HT1080 (cell line): ENCODE data around the gene SIRT7. TPM values are rescaled to one million over a fixed set of nuclear protein-coding genes. Genes with fewer than 3 reads are reported as not detected.
"Not testable (repeated sequence)": the region's sequence is repeated elsewhere in the genome, so short reads cannot be mapped to it uniquely, and the experiment has no call there.

Experiments used
- DNase-seq: peaks from one replicate; pipeline ENCODE4 v3.0.0-alpha.2; 2015; ENCODE audit warnings: low read depth
- total RNA-seq: library from RNA; depleted of rRNA; stranded (reverse); fragments of >200 nt; shearing (Covaris generic); gene quantifications from 2 replicates; pipeline ENCODE4 v1.2.3, GENCODE V29; 2014

SIRT7 gene
- total RNA-seq, 1 experiment from 2014 or later: 19.4 TPM

DNA sequence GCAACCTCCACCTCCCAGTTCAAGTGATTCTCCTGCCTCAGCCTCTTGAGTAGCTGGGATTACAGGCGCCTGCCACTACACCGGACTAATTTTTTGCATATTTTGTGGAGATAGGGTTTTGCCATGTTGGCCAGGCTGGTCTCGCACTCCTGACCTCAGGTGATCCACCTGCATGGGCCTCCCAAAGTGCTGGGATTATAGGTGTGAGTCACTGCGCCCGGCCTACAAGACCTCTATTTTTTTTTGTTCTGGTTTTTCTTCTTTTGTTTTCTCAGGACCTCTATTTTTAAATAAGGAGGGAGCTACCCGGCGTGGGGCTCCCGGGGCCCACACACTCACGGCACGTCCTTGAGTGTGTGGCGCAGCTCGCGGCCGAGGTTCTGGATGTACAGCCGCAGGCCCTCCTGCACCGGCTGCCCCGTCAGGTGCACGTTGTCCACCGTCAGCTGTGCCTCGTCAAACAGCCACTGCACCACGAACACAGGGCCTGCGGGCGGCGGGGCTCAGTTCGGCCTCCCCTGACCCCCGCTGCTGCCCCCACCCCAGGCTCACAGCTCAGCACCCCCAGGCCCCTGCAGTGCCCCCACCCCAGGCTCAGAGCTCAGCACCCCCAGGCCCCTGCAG, 37.2 kb upstream of the SIRT7 start:
- no peak for DNase-seq

DNA sequence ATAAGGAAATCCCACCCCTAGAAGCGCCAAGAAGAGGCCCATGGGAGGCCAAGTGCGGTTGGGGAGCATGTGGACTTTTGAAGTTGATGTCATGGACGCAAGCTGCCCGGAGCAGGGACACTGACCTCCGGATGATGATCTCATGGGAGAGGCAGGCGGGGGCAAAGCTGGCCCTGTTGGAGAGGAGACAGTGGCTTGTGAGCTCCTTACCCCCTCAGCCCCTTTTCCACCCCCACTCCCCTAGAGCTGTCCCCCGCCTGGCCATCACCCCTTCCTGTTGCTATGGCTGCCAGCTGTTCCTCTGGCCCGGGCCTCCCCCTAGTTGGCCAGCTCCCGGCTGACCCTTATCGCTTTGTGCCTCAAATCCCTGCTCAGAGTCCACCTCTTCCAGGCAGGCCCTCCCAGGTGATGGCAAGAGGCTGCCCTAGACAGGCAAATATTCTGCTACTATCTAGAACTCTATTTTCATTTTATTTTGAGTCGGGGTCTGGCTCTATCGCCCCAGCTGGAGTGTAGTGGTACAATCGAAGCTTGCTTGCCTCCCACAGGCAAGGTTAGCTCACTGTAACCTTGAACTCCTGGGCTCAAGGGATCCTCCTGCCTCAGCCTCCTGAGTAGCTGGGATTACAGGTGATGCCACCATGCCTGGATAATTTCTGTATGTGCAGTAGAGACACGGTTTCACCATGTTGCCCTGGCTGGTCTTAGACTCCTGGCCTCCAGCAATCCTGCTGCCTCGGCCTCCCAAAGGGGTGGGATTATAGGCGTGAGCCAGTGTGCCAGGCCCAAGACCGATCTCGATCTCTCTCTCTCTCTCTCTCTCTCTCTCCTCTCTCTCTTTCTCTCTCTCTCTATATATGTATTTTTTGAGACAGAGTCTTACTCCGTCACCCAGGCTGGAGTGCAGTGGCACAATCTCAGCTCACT, 36.4 kb upstream of the SIRT7 start:
- no peak for DNase-seq

DNA sequence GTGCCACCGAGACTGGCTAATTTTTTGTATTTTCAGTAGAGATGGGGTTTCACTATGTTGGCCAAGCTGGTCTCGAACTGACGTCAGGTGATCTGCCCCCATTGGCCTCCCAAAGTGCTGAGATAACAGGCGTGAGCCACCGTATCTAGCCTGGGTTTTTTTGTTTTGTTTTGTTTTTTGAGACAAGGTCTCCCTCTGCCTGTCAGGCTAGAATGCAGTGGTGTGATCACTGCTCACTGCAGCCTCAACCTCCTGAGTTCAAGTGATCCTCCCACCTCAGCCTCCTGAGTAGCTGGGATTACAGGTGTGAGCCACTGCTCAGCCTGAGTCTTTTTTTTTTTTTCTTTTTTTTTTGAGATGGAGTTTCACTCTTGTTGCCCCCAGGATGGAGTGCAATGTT, 35.5 kb upstream of the SIRT7 start:
- not testable (repeated sequence) for DNase-seq

DNA sequence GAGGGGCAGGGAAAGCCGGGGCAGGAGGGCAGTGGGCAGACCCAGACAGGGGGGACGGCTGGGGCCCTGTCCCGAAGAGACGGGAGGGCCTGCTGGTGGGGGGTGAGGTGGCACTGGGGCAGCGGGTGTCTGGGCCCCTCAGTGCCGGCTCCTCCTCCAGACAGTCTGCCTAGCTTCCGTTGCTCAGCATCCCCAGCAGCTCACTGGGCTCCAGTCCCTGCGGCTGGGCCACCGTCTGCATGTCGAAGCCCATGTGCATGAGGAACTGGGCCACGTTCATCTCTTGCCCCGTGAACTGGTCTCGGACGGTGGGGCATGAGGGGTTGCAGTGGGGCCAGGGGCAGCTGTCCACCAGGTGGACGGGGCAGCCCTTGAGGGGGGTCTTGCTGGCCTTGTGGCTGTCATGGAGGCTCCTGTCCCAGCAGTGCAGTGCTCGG, 34.8 kb upstream of the SIRT7 start:
- no peak for DNase-seq

DNA sequence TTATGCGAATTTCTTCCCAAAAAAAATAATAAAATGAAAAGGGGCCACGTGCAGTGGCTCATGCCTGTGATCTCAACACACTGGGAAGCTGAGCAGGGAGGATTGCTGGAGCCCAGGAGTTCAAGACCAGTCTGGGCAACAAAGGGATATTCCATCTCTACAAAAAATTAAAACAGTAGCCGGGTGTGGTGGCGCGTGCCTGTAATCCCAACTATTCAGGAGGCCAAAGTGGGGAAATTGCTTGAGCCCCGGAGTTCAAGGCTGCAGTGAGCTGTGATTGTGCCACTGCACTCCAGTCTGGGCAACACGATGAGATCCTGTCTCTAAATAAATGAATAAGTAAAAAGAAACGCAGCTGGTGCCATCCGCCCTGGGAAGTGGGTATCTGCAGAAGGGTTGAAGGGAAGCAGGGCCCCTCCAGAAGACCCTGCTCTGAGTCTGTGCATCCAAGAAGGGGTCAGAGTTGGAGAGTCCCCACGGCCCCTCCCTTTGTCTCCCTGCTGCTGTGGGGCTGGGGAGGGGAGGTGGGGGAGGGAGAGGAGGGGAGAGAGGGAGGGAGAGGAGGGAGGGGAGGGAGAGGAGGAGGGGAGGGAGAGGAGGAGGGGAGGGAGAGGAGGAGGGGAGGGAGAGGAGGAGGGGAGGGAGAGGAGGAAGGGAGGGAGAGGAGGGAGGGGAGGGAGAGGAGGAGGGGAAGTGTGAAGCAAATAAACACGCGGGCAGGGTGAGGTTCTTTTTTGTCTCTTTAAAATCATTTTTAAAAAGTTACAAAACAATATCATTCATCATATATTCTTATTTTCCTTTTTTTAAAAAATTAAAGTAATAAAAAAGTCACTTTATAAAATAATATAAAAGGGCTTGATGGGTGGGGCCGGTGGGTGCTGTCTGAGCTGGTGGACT, 34.1 kb upstream of the SIRT7 start:
- no peak for DNase-seq

DNA sequence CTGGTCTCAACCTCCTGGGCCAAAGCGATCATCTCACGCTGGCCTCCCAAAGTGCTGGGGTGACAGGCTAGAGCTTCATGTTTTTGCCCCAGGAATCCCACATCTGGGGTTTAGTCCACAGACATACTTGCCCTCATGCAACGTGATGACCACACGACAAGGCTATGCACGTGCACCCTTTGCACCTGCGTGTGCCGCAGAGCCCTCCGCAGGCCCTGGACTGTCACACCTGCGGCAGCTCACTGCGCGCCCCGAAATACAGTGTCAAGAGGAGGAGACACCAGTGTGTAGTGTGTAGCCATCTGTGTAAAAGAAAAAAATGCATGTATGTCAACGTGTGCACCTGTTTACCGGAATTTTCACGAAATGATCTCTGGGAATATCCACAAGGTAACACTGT, 32.5 kb upstream of the SIRT7 start:
- DNase-seq: no peak

DNA sequence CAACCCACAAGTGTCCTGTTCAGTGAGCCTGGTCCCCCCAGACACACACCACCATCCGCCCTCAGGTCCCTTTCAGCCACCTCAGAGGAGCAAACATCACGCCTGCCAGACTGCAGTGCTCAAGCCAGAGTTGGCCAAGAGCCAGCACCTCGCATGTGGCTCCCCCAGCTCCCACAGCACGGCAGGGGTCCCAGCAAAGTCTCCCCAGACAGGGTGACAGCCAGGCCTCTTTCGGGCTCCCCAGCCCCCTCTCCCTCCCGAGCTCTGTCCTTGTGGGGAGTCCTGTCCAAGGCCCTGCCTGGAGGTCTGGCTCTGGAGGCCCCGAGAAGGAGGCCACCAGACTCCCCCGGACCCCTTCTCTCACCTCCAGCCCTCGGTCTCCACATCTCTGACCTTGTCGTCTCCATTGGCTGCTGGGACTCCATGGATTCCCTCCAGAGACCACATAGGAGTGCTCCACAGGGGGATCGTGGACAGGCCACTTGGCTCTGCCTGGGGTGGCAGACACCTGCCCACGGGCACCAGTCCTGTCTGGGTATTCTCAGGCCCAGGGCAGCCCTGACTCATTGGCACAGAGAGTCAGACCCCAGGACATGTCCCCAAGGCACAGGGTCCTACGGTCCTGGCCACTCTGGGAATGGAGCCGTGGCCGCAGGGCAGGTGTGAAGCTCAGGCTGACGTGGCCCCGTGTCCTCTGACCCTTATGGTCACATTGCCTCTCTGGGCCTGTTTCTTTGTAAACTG, 30.8 kb upstream of the SIRT7 start:
- DNase-seq: no peak

DNA sequence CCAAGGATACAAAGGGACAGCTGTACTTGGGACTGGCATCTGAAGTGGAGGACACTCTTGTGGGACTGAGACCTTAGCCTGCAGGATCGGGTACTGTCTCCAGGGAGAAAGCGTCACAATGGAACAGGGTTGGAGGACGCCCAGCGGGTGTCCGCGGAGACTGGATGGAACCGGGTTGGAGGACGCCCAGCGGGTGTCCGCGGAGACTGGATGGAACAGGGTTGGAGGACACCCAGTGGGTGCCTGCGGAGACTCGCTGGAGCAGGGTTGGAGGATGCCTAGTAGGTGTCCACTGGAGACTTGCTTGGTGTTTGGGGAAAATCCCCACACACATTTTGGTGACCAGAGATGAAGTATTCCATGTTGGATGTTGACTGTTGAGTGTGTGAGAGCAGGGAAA, 29.2 kb upstream of the SIRT7 start, which contains the start of gene MYADML2:
Gene MYADML2, minus strand, starts transcription at position 45 of the 400 bp plus-strand sequence. CDS start 5,492 bp downstream, outside the sequence.
- no peak for DNase-seq

DNA sequence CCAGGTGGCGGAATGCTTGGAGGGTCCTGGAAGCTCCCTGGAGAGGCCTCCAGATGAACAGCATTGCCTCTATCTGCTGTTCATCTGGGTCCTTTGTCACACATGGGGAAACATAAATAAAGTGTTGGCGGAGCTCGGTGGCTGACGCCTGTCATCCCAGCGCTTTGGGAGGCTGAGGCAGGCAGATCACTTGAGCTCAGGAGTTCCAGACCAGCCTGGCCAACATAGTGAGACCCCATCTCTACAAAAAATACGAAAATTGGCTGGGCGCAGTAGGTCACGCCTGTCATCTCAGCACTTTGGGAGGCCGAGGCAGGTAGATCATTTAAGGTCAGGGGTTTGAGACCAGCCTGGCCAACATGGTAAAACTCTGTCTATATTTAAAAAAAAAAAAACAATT, 26.9 kb upstream of the SIRT7 start:
- no peak for DNase-seq

DNA sequence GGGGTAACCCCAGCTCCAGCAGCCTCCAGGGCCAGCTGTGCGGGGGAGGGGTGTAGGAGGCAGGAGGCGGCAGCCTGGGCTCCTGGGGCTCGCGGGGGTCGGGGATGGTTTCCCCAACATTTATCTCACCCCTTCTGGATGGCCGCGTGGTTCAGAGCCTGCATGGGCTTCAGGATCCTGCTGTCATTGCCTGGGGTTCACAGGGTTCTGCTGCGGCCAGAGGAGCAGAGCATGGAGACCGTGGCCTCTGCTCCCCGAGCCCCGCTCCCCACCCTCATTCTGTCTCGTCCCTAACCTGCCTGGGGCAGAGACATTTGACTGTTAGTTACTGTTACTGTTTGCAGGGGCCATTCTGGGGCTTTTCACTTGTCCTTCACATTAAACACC, 24.2 kb upstream of the SIRT7 start:
- no peak for DNase-seq

DNA sequence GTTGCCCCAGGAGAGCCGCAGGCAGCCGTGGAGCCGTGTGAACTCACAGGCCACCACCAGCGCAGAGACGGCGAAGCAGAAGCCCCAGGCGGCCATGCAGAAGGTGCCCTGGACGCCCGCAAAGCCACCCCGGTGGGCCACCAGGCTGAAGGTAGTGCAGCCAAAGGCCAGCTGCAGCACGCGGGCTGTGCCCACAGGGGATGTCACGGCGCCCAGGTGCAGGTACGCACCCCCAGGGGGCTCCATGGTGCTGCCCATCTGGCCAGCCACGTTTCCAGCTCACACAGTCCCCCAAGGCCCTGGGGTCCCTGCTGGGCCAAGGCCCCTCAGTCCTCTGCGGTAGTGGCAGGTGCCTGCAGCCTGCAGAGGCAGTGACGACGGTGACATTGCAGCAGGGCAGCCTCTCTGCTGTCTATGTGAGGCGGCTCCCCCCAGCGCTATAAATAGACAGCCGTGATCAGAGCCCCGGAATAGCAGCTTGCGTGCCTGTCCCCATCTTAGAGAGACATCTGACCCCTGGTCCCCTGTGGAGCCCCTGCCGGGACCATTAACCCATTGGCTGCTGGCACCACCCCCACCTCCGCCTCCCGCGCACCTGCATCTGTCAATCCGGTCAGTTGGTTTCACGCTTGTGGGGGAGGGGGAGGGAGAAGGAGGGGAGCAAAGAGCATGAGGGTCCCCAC, 23.6 kb upstream of the SIRT7 start:
- no peak for DNase-seq

DNA sequence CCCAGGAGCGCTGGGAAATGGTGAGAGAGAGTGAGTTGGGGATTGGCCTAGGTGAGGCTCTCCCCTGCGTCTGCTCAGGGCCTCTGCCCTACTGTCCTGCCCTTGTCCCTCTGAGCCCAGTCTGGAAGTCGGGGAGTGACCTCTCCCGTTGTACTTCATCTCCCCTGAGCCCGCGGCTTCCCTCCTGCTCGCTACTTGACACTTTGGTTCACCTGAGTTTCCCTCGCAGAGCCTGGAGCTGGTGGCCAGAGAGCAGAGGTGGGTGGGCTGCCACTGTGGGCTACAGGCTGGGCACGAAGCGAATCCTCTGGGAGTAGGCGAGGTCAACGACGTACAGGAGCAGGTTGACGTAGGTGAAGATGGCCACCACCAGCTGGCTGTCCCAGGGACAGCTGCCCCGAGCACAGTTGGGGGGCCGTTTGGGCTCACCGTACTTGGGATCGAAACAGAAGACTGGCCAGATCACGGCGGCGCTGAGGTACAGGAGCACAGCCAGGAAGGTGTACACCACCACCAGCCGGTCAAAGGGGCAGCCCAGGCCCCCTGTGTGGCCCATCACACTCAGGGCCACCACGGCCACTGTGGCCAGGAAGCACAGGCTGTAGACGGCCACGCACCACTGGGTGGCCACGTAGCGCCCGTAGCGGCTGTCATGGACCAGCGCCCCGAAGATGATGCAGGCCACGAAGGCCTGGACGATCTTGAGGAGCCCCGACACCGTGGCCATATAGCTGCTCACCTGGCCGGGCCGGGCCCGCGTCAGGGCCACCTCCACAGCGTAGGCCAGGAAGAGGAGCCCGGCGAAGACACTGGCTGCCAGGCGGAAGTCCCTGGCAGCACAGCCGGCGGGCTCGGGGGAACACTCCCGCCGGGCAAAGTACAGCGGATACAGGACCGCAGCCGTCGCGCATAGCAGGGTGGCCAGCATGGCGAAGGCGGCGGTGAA, 22.8 kb upstream of the SIRT7 start:
- no peak for DNase-seq

DNA sequence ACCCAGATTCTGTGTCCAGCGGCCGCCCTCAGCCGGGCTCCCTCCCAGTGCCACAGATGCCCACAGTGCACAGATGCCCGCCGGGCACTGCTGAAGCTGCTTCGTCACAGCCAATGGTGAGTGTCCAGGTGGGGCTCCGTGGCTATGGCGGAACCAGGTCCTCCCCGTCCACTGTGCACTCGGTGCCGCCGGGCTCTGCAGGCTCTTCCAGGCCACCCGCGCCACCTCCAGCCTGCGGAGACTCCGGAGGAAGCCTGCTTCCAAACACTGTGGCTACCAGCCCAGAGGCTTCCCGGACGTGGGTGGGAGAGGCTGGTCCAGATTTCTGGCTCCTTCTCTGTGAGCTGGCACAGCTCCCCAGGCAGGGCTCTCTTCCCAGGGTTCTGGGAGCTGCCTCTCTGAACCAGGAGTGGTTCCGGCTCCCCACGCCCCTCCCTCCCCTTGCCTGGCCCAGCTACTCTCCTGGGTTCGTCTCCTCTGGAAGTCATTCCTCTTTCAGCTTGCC, 22.0 kb upstream of the SIRT7 start:
- no peak for DNase-seq

DNA sequence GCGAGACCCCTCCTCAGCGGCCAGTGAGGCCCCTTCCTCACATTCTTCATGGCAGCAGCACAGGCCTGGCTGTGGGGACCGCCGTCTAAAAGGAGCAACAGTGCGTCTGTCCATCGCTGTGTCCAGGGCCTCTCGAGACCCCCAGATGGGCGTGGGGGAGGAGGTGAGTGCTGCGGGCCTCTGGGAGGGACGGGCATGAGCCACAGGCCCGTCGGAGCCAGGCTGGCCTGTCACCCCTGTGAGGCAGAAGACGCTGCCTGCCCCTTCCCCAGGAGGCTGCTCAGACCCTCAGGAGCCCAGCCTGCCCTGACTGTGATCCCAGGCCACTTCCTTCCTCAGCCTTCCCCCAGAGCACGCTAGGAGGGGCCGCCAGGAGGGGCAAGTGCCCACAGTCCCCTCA, 21.2 kb upstream of the SIRT7 start:
- DNase-seq: no peak

DNA sequence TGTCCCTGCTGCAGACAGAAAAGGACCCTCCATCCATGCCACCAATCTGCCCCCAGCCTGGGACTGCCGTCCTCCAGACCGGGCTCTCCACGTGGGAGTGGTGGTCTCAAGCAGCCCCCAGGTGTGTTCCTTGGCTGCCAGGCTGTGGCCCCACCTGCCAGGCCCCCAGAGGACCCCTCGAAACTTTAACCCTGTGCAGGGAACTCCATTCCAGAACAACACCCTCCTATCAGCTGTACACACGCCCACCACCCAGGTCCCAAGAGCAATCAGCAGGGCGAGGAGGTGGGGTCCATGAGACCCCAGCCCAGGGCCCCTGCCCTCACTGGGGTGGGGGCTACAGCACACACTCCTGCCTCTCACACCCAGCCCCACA, 17.7 kb upstream of the SIRT7 start:
- no peak for DNase-seq

DNA sequence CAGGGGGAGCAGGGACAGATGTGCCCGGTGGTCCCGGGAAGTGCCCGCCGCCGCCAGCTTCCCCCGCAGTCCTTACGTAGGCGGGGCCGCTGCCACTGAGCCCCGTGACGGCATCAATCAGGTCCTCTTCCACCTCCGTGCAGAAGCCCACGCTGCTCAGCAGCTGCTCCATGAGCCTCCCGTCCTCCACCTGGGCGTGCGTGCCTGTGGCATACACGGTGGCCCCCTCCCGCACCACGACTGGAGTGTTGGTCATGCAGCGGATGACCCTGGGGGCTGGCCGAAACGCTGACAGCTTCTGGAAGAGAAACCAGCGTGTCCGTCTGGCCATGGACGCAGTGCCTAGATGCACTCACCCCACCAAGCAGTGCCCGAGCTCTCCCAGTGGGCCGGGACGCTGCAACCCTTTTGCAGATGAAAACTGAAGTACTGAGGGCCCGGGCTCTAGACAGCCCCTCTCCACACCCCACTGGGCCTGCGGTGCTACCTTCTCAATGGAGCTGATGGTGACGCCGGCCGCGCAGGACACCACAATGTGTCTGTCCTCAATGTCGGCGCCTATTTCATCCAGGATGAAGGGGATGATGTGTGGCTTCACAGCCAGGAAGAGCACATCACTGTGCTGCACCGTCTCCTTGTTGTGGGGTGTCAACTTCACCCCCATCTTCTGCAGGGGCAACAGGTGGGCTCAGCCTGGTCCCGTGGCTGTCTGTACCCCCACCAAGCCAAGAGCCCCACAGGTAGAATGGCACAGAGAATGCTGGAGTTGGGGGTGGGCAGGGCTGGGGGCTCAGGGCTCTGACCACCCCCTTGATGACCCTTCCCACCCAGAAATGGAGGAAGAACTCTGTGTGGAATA, 17.1 kb upstream of the SIRT7 start:
- no peak for DNase-seq

DNA sequence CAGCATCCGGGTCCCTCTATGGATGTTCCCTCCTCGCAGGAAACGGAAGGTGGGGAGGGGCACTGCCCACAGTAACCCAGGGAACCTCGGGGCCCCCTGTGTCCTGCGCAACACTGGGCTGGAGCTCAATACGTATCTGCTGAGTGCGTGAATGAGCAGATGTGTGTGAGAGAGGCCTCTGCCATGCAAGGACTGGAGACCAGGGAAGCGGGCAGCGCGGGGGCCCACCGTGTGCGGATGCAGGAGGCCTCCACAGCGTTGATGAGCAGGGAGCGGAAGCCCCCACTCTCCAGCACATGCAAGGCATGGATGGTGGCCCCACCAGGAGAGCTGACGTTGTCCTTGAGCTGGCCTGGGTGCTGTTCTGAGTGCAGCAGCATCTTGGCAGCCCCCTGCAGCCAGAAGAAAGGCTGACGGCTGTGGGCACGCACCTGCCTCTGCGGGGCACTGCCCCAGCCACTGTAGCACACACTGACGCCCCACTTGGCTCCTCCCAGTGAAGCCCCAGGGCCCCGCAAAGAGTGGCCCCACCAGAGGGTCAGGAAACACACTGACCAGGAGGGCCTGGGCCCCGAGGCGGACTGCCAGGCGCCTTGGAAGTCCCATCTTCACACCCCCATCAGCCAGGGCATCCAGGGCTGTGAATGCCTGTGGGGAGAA, 16.3 kb upstream of the SIRT7 start:
- no peak for DNase-seq
